Type B pancreatic cell (in vitro differentiated cells): ENCODE data around the gene FBXO24. TPM values are rescaled to one million over a fixed set of nuclear protein-coding genes. Genes with fewer than 3 reads are reported as not detected.

ENCODE experiments used
- DNase-seq: peaks from one replicate; pipeline ENCODE4 v3.0.0; 2021; ENCODE audit warnings: mixed read lengths; ENCODE audit not compliant: unreplicated experiment; ENCODE audit errors: extremely low spot score
- H3K27ac Mint-ChIP-seq: 2 replicates; pipeline ENCODE4 v1.8.0; 2021; ENCODE audit warnings: mild to moderate bottlenecking, mixed read lengths
- H3K27me3 Mint-ChIP-seq: 2 replicates; pipeline ENCODE4 v1.8.0; 2021; ENCODE audit warnings: mixed read lengths
- H3K36me3 Mint-ChIP-seq: 2 replicates; pipeline ENCODE4 v1.8.0; 2021; ENCODE audit warnings: mixed read lengths
- H3K4me1 Mint-ChIP-seq: one replicate; pipeline ENCODE4 v1.8.0; 2021; ENCODE audit warnings: mixed read lengths; ENCODE audit not compliant: unreplicated experiment
- H3K4me3 Mint-ChIP-seq: 2 replicates; pipeline ENCODE4 v1.8.0; 2021; ENCODE audit warnings: mild to moderate bottlenecking, mixed read lengths
- H3K9me3 Mint-ChIP-seq: 2 replicates; pipeline ENCODE4 v1.8.0; 2021; ENCODE audit warnings: mixed read lengths
- total RNA-seq: library from RNA; stranded (reverse); gene quantifications from 2 replicates; pipeline ENCODE4 v1.2.1, GENCODE V29; 2021; ENCODE audit warnings: low replicate concordance
- TF ChIP-seq, protein P1 (sequence below): fragments of 200-600 bp; sonication (generic); conservative IDR thresholded peaks from 2 replicates; pipeline ENCODE4 v1.5.0; 2021; ENCODE audit warnings: antibody characterized with exemption, mild to moderate bottlenecking

FBXO24 gene
- total RNA-seq, 1 donor from 2014 or later: 0.77 TPM

DNA sequence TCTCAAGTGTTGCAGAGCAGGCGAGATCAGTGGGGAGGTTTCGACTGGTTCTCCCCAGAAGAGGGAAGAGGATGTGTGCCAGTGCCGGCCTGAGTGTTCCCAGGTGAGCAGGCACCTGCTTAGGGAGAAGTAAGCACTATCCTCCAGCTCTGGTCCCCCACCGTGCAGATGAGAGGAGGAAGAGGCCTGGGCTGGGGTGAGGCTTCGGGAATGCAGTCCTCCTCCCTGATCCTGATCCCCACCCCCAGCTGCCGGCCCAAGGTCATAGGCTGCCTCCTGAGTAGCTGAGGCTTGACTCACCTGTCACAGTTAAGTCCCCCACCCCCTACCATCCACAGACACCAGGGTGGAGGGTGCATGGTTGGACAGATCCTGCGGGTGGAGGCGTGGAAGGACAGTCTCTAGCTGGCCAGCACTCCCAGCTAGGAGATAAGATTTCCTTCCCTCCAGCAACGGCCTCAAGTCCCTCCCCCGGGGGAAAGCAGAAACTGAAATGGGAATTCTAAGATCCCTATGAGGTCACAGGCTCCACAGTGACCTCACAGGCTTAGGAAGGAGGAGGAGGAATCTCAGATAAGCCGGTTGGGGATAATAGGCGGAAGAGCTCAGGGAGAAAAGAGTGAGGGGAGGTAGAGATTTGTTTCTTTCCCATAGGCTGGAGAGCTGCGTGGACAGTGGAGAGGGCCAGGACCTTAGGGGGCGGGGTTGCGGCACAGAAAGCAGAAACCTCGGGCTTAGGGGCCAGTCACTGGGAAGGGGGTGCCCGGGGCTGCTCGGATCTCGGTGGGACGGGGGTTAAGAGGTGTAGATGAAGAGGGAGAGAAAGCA is 1.2 kb upstream of the FBXO24 start:
- no peak for DNase-seq
- no peaks in the 10 kb centered on the region for H3K36me3 Mint-ChIP-seq
- peak overlapping the region; percentile 99 for H3K27ac Mint-ChIP-seq
- H3K4me3 Mint-ChIP-seq: peak overlapping the region; percentile 97
- H3K4me1 Mint-ChIP-seq: peaks cover 23% of the 10 kb centered on the region
- no peaks in the 10 kb centered on the region for H3K9me3 Mint-ChIP-seq
- TF ChIP-seq, protein P1, sequence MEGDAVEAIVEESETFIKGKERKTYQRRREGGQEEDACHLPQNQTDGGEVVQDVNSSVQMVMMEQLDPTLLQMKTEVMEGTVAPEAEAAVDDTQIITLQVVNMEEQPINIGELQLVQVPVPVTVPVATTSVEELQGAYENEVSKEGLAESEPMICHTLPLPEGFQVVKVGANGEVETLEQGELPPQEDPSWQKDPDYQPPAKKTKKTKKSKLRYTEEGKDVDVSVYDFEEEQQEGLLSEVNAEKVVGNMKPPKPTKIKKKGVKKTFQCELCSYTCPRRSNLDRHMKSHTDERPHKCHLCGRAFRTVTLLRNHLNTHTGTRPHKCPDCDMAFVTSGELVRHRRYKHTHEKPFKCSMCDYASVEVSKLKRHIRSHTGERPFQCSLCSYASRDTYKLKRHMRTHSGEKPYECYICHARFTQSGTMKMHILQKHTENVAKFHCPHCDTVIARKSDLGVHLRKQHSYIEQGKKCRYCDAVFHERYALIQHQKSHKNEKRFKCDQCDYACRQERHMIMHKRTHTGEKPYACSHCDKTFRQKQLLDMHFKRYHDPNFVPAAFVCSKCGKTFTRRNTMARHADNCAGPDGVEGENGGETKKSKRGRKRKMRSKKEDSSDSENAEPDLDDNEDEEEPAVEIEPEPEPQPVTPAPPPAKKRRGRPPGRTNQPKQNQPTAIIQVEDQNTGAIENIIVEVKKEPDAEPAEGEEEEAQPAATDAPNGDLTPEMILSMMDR: no peak
- H3K27me3 Mint-ChIP-seq: peaks cover 3% of the 10 kb centered on the region

- Mint-ChIP-seq H3K27me3 (peaks cover 8% of the 10 kb centered on the region), H3K4me3 (peak within 1 kb of the TSS; percentile 97), H3K9me3 (no peaks in the 10 kb centered on the region), H3K36me3 (no peaks in the 10 kb centered on the region), H3K4me1 (peaks cover 30% of the 10 kb centered on the region), H3K27ac (peak within 1 kb of the TSS; percentile 99)
- TF ChIP-seq, protein P1: no peak
- DNase-seq: no peak
Observed at GRCh38 chr7:100585511-100586265, 440 bp upstream of the FBXO24 start, which contains the start of gene LRCH4. LRCH4 (minus strand) TSS chr7:100586129; CDS start chr7:100586100, 29 bp downstream.

GRCh38 chr7:100588438-100588837 is 2.3 kb downstream of the FBXO24 start:
- DNase-seq: no peak
- H3K27me3 Mint-ChIP-seq: peaks cover 8% of the 10 kb centered on the region
- TF ChIP-seq, protein P1: peak; percentile 53
- no peaks in the 10 kb centered on the region for H3K36me3 Mint-ChIP-seq
- H3K9me3 Mint-ChIP-seq: no peaks in the 10 kb centered on the region
- peaks cover 30% of the 10 kb centered on the region for H3K4me1 Mint-ChIP-seq
- peak overlapping the region; percentile 34 for H3K27ac Mint-ChIP-seq
- H3K4me3 Mint-ChIP-seq: peak overlapping the region; percentile 79

DNA sequence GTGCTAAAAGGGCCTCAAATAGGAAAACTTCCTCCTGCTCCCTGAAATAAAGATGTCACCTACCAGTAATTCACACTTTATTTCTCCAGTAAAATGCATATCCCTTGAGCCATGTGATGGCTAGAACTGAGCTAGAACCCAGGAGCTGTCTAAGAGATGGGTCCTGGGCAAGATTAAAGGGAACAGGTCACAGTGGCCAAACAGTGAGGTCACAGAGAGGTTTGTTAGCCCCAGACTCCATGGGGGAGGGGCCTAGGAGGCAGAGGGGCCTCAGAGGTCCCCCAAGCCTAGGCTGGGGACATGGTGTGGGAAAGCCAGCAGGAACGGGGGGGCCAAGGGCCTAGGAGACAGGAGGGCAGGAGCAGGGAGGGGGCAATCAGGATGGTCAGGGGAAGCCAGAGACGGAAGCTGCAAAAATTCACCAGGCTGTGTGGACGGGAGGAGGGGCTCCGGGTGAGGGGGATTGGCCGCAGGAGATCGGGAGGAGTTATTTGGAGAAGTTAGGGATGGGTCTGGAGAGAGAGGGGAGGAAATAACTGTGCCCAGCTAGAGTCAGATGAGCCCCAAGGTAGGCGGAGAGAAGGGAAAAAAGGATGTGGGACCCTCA is 3.3 kb downstream of the FBXO24 start:
- H3K4me1 Mint-ChIP-seq: peaks cover 24% of the 10 kb centered on the region
- no peaks in the 10 kb centered on the region for H3K9me3 Mint-ChIP-seq
- TF ChIP-seq, protein P1: no peak
- no peak overlapping the region for H3K27ac Mint-ChIP-seq
- no peaks in the 10 kb centered on the region for H3K36me3 Mint-ChIP-seq
- peaks cover 8% of the 10 kb centered on the region for H3K27me3 Mint-ChIP-seq
- peak overlapping the region; percentile 44 for H3K4me3 Mint-ChIP-seq
- DNase-seq: no peak

- TF ChIP-seq, protein P1: no peak
- Mint-ChIP-seq H3K27ac (no peak overlapping the region), H3K9me3 (no peaks in the 10 kb centered on the region), H3K4me3 (peak overlapping the region; percentile 35), H3K27me3 (peaks cover 8% of the 10 kb centered on the region), H3K36me3 (no peaks in the 10 kb centered on the region), H3K4me1 (peaks cover 24% of the 10 kb centered on the region)
- DNase-seq: no peak
Observed at GRCh38 chr7:100590077-100590737, 4.1 kb downstream of the FBXO24 start.
